B cell (primary cell): ENCODE results near the gene POLR1D. TPM values are rescaled to one million over a fixed set of nuclear protein-coding genes. Genes with fewer than 3 reads are reported as not detected.

Source experiments
- ATAC-seq: fragments of 200-7000 bp; cut with Tn5 transposase; one replicate; pipeline ENCODE4 v1.10.0; 2021; ENCODE audit warnings: low read depth, mild to moderate bottlenecking, moderate number of reproducible peaks, moderate library complexity
- CTCF ChIA-PET: fragments of 350-600 bp; sonication (Branson Sonifier 250); formaldehyde crosslinking; loops from one replicate; lab custom pipeline; 2021; ENCODE audit warnings: antibody characterized with exemption, inconsistent platforms; lab: Charles Lee
- POLR2A ChIA-PET: fragments of 350-600 bp; sonication (Branson Sonifier 250); formaldehyde crosslinking; loops from one replicate; lab custom pipeline; 2021; ENCODE audit warnings: antibody characterized with exemption; lab: Charles Lee
- DNase-seq: peaks from one replicate; pipeline ENCODE4 v3.0.0; 2013
- H2AFZ ChIP-seq: 2 replicates; pipeline ENCODE4 v1.6.1; 2012; ENCODE audit warnings: mild to moderate bottlenecking, low read depth, low read length; ENCODE audit not compliant: insufficient read depth, poor library complexity, severe bottlenecking
- H3K27ac ChIP-seq, 2 donors: 1 replicate in 1 of 2; 2 replicates in 1 of 2; pipeline ENCODE4 v1.5.1; 2012 to 2013; ENCODE audit warnings: low read length in 2 of 2, mild to moderate bottlenecking in 2 of 2, moderate library complexity in 1 of 2
- H3K27me3 ChIP-seq, 4 experiments: fragments of 200-600 bp in 1 of 4; sonication (generic) in 1 of 4; replicated peaks in 1 of 4; 1 replicate in 2 of 4; 2 replicates in 2 of 4; pipeline versions ENCODE4 v1.6.1 to v1.7.0; 2013 to 2016; ENCODE audit warnings: low read length in 3 of 4, mild to moderate bottlenecking in 2 of 4, mixed read lengths in 1 of 4, moderate library complexity in 1 of 4; ENCODE audit not compliant: insufficient read depth in 4 of 4, control insufficient read depth in 3 of 4; ENCODE audit errors: control extremely low read depth in 1 of 4
- H3K36me3 ChIP-seq, 2 experiments: replicated peaks in 1 of 2; 1 replicate in 1 of 2; 2 replicates in 1 of 2; pipeline versions ENCODE4 v1.6.1 to v1.7.1; 2013; ENCODE audit warnings: low read length in 1 of 2; ENCODE audit not compliant: insufficient read depth in 2 of 2, control insufficient read depth in 1 of 2; ENCODE audit errors: control extremely low read depth in 1 of 2, extremely low read depth in 1 of 2
- H3K4me1 ChIP-seq, 2 donors: fragments of 200-600 bp in 1 of 2; sonication (generic) in 1 of 2; 1 replicate in 1 of 2; 2 replicates in 1 of 2; pipeline versions ENCODE4 v1.5.1 to v1.6.1; 2013 to 2017; ENCODE audit warnings: low read length in 2 of 2; ENCODE audit not compliant: control insufficient read depth in 2 of 2, insufficient read depth in 2 of 2
- H3K4me2 ChIP-seq: replicated peaks from 2 replicates; pipeline ENCODE3; 2012; ENCODE audit warnings: mild to moderate bottlenecking, low read depth, low read length; ENCODE audit not compliant: poor library complexity, severe bottlenecking
- H3K4me3 ChIP-seq, 5 experiments: fragments of 200-600 bp in 1 of 5; sonication (generic) in 1 of 5; 1 replicate in 3 of 5; 2 replicates in 2 of 5; pipeline versions ENCODE4 v1.5.1 to v1.7.0; 2011 to 2016; ENCODE audit warnings: low read length in 4 of 5, mild to moderate bottlenecking in 4 of 5, low read depth in 2 of 5, control low read depth in 1 of 5, moderate library complexity in 1 of 5; ENCODE audit not compliant: insufficient read depth in 1 of 5; ENCODE audit errors: control extremely low read depth in 1 of 5, extremely low read depth in 1 of 5
- H3K79me2 ChIP-seq: fragments of 200-600 bp; sonication (generic); one replicate; pipeline ENCODE4 v1.6.0; 2016; ENCODE audit warnings: low read length; ENCODE audit not compliant: control insufficient read depth, insufficient read depth
- H3K9ac ChIP-seq: fragments of 200-600 bp; sonication (generic); 2 replicates; pipeline ENCODE4 v1.6.1; 2017; ENCODE audit warnings: mild to moderate bottlenecking, low read length, moderate library complexity
- H3K9me3 ChIP-seq, 3 donors: one replicate each; pipeline versions ENCODE4 v1.6.1 to v1.7.1; 2013; ENCODE audit warnings: low read length in 2 of 3; ENCODE audit not compliant: control insufficient read depth in 2 of 3, insufficient read depth in 1 of 3; ENCODE audit errors: control extremely low read depth in 1 of 3
- H4K20me1 ChIP-seq: 2 replicates; pipeline ENCODE4 v1.6.0; 2012; ENCODE audit warnings: mild to moderate bottlenecking, low read length; ENCODE audit not compliant: insufficient read depth, control insufficient read depth, poor library complexity, severe bottlenecking
- H3K27ac Mint-ChIP-seq: one replicate; pipeline ENCODE4 v1.8.0; 2021; ENCODE audit warnings: mixed read lengths
- H3K27me3 Mint-ChIP-seq: one replicate; pipeline ENCODE4 v1.8.0; 2021; ENCODE audit warnings: mixed read lengths
- H3K4me1 Mint-ChIP-seq: one replicate; pipeline ENCODE4 v1.8.0; 2021; ENCODE audit warnings: mixed read lengths
- H3K4me3 Mint-ChIP-seq: one replicate; pipeline ENCODE4 v1.8.0; 2021; ENCODE audit warnings: mixed read lengths
- H3K9me3 Mint-ChIP-seq: one replicate; pipeline ENCODE4 v1.8.0; 2022; ENCODE audit warnings: mixed read lengths; ENCODE audit not compliant: insufficient read depth
- CTCF ChIP-seq: fragments of 200-600 bp; IDR thresholded peaks from one replicate; pipeline ENCODE4 v1.8.0; 2022; ENCODE audit warnings: antibody characterized with exemption, mild to moderate bottlenecking
- EZH2 ChIP-seq: IDR thresholded peaks from 2 replicates; pipeline ENCODE4 v1.6.1; 2012; ENCODE audit warnings: borderline replicate concordance, low read depth, mild to moderate bottlenecking, moderate library complexity, low read length; ENCODE audit not compliant: insufficient read depth, poor library complexity, severe bottlenecking
- WGBS: methylation state at CpG from one replicate; pipeline ENCODE4 v1.1.5; 2013; ENCODE audit warnings: missing lambda C conversion rate; ENCODE audit not compliant: insufficient coverage; 5-methylcytosine and 5-hydroxymethylcytosine counted together
- intact Hi-C: fragments of 100-400 bp; cut with micrococcal nuclease; formaldehyde crosslinking; loops from one replicate; pipeline ENCODE4 v1.10.0; 2022
- polyA plus RNA-seq: library from polyadenylated mRNA; depleted of rRNA; stranded (reverse); fragments of >200 nt; gene quantifications from 2 replicates; pipeline ENCODE4 v1.2.3, GENCODE V29; 2012
- total RNA-seq, 2 donors: library from RNA; stranded (reverse); fragments of 120-200 nt in 1 of 2; gene quantifications; 1 replicate in 1 of 2; 2 replicates in 1 of 2; pipeline versions ENCODE4 v1.2.3 to v1.2.4, GENCODE V29; 2013 to 2022

POLR1D gene
- total and polyA plus RNA-seq, 2 donors (not counting 1 experiment from before 2014, with no cell fraction given), result 130 to 144 TPM

GRCh38 chr13:27622102-27622820, 569 bp downstream of the POLR1D start:
- Histone ChIP-seq H3K36me3 (peaks cover 0 to 14% of the 10 kb centered on the region in 2 experiments), H3K79me2 (peaks cover 91% of the 10 kb centered on the region), H3K4me1 (peaks cover 27 to 28% of the 10 kb centered on the region in 2 donors), H3K4me3 (peak overlapping the region; percentile 74 to 92 (median 86)), H2AFZ (peak overlapping the region; percentile 92), H3K9me3 (no peaks in the 10 kb centered on the region), H3K4me2 (peak overlapping the region; percentile 96), H4K20me1 (peaks cover 59% of the 10 kb centered on the region), H3K27me3 (no peaks in the 10 kb centered on the region), H3K27ac (peak overlapping the region; percentile 54 to 98), H3K9ac (peak overlapping the region; percentile 91)
- no peak for TF ChIP-seq EZH2
- TF ChIP-seq CTCF, result no peak
- no peak for DNase-seq
- 6% methylated on average over 12 of the region's 13 CpGs for WGBS
- peak overlapping the region; percentile 92 for H3K4me3 Mint-ChIP-seq
- no peak for ATAC-seq
- no peaks in the 10 kb centered on the region for H3K9me3 Mint-ChIP-seq
- H3K4me1 Mint-ChIP-seq, result peaks cover 67% of the 10 kb centered on the region
- ChIA-PET CTCF (interaction anchor here (1.2 to 3.4 kb wide), 6 partner anchors 10 to 215 kb away, joined by 3 to 21 read pairs (median 8); partner anchors contain the start of genes GTF3A and MTIF3), POLR2A (interaction anchor here (0.5 to 3.8 kb wide), 3 partner anchors 175 to 197 kb away, joined by 3 to 26 read pairs (median 5); partner anchors contain the start of gene GTF3A)
- intact Hi-C loops, result loop anchor here (5.0 to 10.0 kb wide), 3 partner anchors 87 to 1370 kb away; partner anchors contain the start of gene CDK8
- H3K27ac Mint-ChIP-seq, result peak overlapping the region; percentile 86
- no peaks in the 10 kb centered on the region for H3K27me3 Mint-ChIP-seq

- Histone ChIP-seq H3K79me2 (peaks cover 91% of the 10 kb centered on the region), H3K9me3 (no peaks in the 10 kb centered on the region), H3K27ac (no peak overlapping the region), H3K9ac (no peak overlapping the region), H3K27me3 (no peaks in the 10 kb centered on the region), H3K4me1 (peaks cover 27 to 28% of the 10 kb centered on the region in 2 donors), H2AFZ (no peak overlapping the region), H4K20me1 (peaks cover 65% of the 10 kb centered on the region), H3K36me3 (peaks cover 0 to 18% of the 10 kb centered on the region in 2 experiments), H3K4me3 (no peak overlapping the region), H3K4me2 (peak overlapping the region; percentile 96)
- ChIA-PET POLR2A (interaction anchor here (0.6 kb wide), 1 partner anchor 195 kb away, joined by 3 read pairs; no protein-coding TSS in a partner anchor), CTCF (interaction anchor here (1.2 kb wide), 1 partner anchor 204 kb away, joined by 3 read pairs; no protein-coding TSS in a partner anchor)
- Mint-ChIP-seq H3K4me1 (peaks cover 66% of the 10 kb centered on the region), H3K27ac (no peak overlapping the region), H3K9me3 (no peaks in the 10 kb centered on the region), H3K27me3 (no peaks in the 10 kb centered on the region), H3K4me3 (peak overlapping the region; percentile 92)
- TF ChIP-seq EZH2, result no peak
- no peak for TF ChIP-seq CTCF
- WGBS, result 87% methylated on average over 5 of the region's 7 CpGs
- DNase-seq (no peak), ATAC-seq (no peak)
- intact Hi-C loops, result loop anchor here (5.0 to 10.0 kb wide), 3 partner anchors 88 to 1371 kb away; partner anchors contain the start of gene CDK8
Observed at GRCh38 chr13:27622881-27623280, 1.2 kb downstream of the POLR1D start.
